BJ (cell line): ENCODE results near the gene SLC12A3. TPM values are rescaled to one million over a fixed set of nuclear protein-coding genes. Genes with fewer than 3 reads are reported as not detected.

Source experiments
- CTCF ChIA-PET: fragments of 350-600 bp; formaldehyde crosslinking; extraction: SDS; loops from one replicate; lab custom pipeline; 2021; ENCODE audit warnings: antibody characterized with exemption, inconsistent platforms; lab: Yijun Ruan, JAX
- POLR2A ChIA-PET: fragments of 300-600 bp; sonication (Branson Sonifier 250); formaldehyde crosslinking; extraction: SDS; loops from one replicate; lab custom pipeline; 2021; ENCODE audit warnings: antibody characterized with exemption; lab: Charles Lee
- DNase-seq: peaks from one replicate; pipeline ENCODE4 v3.0.0-alpha.2; 2011; ENCODE audit warnings: low read depth
- H3K27me3 ChIP-seq: 2 replicates; pipeline ENCODE4 v1.6.0; 2011; ENCODE audit warnings: low read length; ENCODE audit not compliant: control insufficient read depth, insufficient read depth
- H3K36me3 ChIP-seq: 2 replicates; pipeline ENCODE4 v1.5.1; 2011; ENCODE audit warnings: low read length; ENCODE audit not compliant: control insufficient read depth, insufficient read depth
- H3K4me3 ChIP-seq: 2 replicates; pipeline ENCODE4 v1.5.1; 2011; ENCODE audit warnings: low read depth, mild to moderate bottlenecking, control low read depth, low read length
- CTCF ChIP-seq: IDR thresholded peaks from 2 replicates; pipeline ENCODE4 v1.5.1; 2011; ENCODE audit warnings: low read depth, mild to moderate bottlenecking, control low read depth, inconsistent platforms, low read length, moderate library complexity; ENCODE audit not compliant: insufficient read depth
- polyA plus RNA-seq: library from polyadenylated mRNA; depleted of rRNA; stranded (reverse); fragments of >200 nt; gene quantifications from 2 replicates; pipeline ENCODE4 v1.2.3, GENCODE V29; 2011

SLC12A3 gene
- polyA plus RNA-seq, 1 experiment, result not detected

DNA sequence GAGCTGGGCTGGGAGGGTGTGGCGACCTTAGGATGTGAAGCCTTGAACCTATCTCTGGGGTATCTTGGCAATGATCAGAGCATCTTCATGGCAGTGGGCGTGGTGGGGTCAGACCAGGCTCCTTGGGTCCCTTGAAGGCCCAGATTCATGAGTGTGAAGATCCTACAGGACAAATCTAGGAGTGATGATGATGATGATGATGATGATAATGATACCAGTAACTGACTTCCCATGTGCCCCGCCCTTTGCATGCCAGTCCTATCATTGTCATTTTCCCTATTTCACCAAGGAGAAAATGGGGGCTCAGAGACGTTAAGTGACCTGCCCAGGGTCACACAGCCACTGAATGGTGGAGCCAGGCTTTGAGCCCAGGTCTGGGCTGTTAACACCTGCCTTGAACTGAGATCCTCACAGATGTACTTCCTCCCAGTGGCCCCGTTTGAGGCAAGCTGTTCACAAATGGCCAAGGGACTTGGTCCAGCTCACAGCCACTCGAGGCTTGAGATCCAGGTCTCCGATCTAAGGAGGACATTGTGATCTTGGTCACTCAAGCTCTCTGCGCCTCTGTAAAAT, 13.4 kb downstream of the SLC12A3 start:
- Histone ChIP-seq H3K4me3 (no peak overlapping the region), H3K27me3 (no peaks in the 10 kb centered on the region), H3K36me3 (no peaks in the 10 kb centered on the region)
- DNase-seq, result no peak
- CTCF ChIA-PET, result interaction anchor here (1.1 kb wide), 1 partner anchor 12 kb away, joined by 5 read pairs; no protein-coding TSS in a partner anchor
- POLR2A ChIA-PET, result no interaction called here
- TF ChIP-seq CTCF, result no peak

DNA sequence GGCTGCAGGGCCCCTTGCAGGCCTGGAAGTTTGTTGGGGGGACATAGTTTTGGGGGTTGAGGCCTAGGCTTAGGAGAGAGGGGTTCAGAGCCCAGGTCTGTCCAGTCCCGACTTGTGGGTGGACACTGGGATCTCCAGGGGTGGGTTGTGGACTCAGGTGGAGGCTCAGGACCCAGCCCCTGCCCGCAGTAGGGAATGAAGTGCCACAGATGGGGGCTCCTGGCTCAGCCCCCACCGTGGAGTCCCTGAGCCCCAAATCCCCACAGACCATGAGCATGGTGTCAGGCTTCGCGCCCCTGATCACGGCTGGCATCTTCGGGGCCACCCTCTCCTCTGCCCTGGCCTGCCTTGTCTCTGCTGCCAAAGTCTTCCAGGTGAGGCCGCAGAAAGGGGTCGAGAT, 14.3 kb downstream of the SLC12A3 start:
- no peaks in the 10 kb centered on the region for H3K27me3 ChIP-seq
- no peaks in the 10 kb centered on the region for H3K36me3 ChIP-seq
- ChIA-PET POLR2A (no interaction called here), CTCF (no interaction called here)
- TF ChIP-seq CTCF, result no peak
- H3K4me3 ChIP-seq, result no peak overlapping the region
- no peak for DNase-seq

DNA sequence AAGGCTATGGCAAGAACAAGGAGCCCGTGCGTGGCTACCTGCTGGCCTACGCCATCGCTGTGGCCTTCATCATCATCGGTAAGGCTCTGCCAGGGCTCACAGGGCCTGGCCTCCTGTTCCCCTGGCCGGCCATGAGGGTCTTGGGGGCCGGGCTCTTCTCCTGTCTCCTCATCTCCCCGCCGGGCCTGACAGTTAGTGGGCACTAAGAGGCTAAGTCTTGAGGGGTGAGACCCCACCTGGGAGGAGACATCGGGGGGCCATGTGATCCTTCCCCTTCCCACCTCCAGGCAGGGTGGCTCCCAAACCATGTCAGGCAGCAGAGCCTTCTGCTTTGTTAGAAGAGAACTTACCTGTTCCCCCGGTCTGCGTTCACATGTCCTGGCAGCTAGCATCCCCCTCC, 15.2 kb downstream of the SLC12A3 start:
- ChIA-PET CTCF (interaction anchor here (1.2 kb wide), 1 partner anchor 166 kb away, joined by 4 read pairs; no protein-coding TSS in a partner anchor), POLR2A (no interaction called here)
- TF ChIP-seq CTCF, result no peak
- no peaks in the 10 kb centered on the region for H3K36me3 ChIP-seq
- DNase-seq, result no peak
- H3K27me3 ChIP-seq, result no peaks in the 10 kb centered on the region
- H3K4me3 ChIP-seq, result no peak overlapping the region

GRCh38 chr16:56880685-56881084, 15.7 kb downstream of the SLC12A3 start:
- H3K27me3 ChIP-seq, result no peaks in the 10 kb centered on the region
- CTCF ChIA-PET, result interaction anchor here (1.2 kb wide), 1 partner anchor 165 kb away, joined by 4 read pairs; no protein-coding TSS in a partner anchor
- no peak for DNase-seq

More at GRCh38 chr16:56880685-56881084, 15.7 kb downstream of the SLC12A3 start:
- H3K36me3 ChIP-seq, result no peaks in the 10 kb centered on the region
- POLR2A ChIA-PET, result no interaction called here
- no peak for TF ChIP-seq CTCF
- H3K4me3 ChIP-seq, result no peak overlapping the region
